ENCODE data around the gene ITGAV.

ITGAV gene

GRCh38 chr2:186575856-186576255 is 14.0 kb upstream of the ITGAV start:
- no peak for DNase-seq

DNA sequence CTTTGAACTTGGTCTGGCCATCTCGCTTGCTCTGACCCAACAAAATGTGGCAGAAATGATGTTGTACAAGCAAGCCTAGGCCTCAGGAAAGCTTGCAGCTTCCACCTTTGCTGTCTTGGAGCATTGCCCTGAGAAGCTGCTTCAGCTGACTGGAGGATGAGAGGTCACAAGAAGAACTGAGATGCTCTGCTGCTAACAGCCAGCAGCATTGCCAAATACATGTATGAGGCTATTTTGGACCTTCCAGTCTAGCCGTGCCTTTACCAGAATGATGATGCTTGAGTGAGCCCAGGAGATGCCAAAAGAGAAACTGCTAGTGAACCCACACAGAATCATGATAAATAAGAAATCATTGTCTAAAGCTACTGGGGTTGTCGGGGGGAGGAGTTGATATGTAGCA is 13.2 kb upstream of the ITGAV start:
- no peak for DNase-seq

DNA sequence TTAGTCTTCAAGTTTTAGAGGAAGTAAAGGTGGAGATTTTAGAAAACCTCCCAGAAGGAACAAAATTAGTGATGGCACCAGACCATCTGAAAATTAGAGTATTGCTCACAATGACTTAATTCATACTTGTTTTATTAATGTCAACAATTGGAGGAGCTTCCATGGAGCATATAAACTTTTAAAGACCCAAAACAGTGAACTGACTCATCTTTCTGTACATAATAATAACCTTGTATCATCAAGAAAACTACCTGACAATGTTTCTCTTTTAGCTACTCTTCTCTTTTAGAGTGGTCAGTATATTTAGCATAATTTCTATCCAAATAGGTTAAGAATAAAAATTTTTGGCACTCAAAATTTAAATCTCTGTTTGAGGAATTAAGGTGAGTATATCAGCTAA is 7.2 kb upstream of the ITGAV start:
- no peak for DNase-seq

DNA sequence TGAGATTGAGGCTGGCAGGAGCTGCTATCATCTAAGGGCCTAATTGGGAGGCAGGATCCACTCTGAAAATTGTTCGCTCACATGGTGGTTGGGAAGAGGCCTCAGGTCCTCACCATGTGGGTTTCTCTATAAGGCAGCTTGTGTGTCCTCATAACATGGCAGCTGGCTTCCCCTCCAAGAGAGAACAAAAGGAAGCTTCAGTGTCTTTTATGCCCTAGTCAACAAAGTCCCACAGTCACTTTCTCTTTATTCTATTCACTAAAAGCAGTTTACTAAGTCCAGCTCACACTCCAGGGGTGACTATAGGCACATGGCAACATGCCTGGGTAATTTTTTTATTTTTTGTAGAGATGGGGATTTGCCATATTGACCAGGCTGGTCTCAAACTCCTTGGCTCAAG is 5.8 kb upstream of the ITGAV start:
- peak; percentile 63 for DNase-seq

DNA sequence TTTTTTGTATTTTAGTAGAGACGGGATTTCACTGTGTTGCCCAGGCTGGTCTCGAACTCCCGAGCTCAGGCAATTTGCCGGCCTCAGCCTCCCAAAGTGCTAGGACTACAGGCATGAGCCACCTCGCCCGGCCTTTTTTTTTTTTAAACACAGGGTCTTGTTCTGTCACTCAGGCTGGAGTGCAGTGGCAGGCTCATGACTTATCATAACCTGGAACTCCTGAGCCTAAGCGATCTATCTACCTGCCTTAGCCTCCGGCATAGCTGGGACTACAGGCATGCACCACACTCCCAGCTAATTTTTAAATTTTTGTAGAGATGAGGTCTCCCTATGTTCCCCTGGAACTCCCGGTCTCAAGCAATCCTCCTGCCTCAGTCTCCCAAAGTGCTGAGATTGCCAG is 1.4 kb upstream of the ITGAV start:
- DNase-seq = no peak

GRCh38 chr2:186588940-186589611 is 780 bp upstream of the ITGAV start:
- DNase-seq = peak; percentile 33

- DNase-seq = peak; percentile 70
Observed at GRCh38 chr2:186590350-186590758, 498 bp downstream of the ITGAV start.

DNA sequence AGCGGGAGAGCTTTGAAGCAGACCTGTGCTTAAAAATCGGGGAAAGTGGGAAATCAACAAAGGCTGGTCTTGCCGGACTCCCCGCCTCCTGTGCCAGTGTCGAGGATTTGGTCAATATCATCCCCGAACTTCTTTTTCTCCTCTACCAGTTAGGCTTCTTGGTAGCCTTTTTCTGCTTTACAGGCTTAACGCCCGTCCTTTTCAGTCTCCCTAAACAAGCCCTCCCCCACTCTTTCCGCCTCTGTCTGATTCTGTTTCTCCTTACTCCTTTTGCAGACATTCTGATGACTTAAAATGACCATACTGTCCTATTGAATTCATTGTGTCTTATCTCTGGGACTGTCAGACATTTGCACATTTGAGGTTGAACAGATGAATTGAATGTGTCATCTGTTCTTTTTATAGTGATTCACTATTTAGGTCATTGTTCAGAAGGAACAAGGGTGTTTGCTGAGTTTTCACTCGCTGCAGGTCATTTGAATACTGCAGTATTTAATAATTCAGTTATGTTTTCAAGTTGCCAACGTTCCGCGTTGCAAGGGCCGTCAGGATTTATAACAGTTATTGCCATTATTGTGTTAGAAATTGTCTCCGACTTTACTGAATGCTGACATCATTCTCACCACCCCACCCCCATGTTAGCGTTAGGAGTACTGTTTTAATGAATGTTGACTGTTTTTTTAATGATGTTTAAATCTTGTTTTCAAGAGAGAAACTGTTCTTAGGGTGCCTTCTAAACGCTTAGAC is 1.1 kb downstream of the ITGAV start:
- peak; percentile 65 for DNase-seq

DNA sequence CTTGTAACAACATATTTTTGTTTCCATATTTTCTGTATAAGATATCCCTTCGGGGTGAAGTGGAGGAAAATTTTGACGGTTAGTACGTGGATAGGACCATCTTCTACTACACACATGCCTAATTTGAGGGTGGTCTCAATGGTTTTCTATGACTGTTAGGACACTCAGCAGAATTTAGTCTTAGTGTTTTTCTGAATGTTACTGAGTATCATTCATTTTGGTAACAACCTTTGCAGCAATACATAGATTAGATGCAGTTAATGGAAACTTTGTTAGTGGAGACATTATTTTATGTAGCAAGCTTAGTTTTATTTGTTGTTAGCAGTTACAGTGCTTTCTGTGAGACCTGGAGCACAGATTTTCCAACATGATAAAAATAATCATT is 1.6 kb downstream of the ITGAV start:
- DNase-seq = peak; percentile 31

DNA sequence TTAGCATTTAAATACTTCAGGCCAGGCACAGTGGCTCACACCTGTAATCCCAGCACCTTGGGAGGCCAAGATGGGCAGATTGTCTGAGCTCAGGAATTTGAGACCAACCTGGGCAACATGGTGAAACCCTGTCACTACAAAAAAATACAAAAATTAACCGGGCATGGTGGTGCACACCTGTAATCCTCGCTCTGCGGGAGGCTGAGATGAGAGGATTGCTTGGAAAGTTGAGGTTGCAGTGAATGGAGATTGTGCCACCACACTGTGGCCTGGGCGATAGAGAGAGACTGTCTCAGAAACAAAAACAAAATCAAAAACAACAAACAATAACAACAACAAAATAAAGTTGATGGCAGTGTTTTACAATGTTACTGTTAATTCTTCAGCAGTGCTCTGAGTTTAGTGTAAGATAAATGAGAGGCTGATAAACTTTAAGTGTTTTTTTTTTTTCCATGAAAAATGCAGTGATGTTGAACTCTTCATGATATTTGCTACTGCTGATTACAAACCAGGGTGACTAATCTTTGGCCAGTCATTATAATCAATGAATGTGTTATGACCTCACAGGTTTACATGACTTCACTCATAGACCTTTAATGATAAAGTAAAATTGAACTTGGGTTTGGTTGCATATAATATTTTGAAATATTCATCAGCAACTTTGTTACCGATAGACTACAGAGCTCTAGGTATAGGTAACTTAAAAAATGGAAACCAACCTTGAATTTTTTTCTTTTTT is 2.5 kb downstream of the ITGAV start:
- DNase-seq = no peak

- no peak for DNase-seq
Observed at GRCh38 chr2:186593523-186593922, 3.7 kb downstream of the ITGAV start.

- DNase-seq = no peak
Observed at GRCh38 chr2:186594001-186594722, 4.3 kb downstream of the ITGAV start.

GRCh38 chr2:186595219-186595618 is 5.4 kb downstream of the ITGAV start:
- no peak for DNase-seq

- no peak for DNase-seq
Observed at GRCh38 chr2:186599186-186599778, 9.4 kb downstream of the ITGAV start.

GRCh38 chr2:186603286-186603685 is 13.4 kb downstream of the ITGAV start:
- no peak for DNase-seq

- DNase-seq = no peak
Observed at GRCh38 chr2:186605041-186605440, 15.2 kb downstream of the ITGAV start.

- DNase-seq = no peak
Observed at GRCh38 chr2:186607660-186608324, 17.9 kb downstream of the ITGAV start.

DNA sequence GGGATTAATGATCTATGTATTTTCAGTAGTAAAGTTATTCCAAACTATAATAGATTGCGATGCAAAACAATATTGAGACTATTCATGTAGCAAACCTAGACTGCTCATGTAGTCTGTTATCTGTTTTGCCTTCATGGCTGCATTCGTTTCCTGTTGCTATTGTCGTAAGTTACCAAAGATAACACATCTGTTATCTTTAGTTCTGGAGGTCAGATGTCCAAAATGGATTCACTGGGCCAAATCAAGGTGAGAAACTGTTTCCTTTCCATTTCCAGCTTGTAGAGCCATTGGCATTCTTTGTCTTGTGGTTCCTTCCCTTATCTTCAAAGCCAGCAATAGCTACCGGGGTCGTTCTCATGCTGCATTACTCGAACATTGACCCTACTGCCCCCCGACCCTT is 20.9 kb downstream of the ITGAV start:
- no peak for DNase-seq

DNA sequence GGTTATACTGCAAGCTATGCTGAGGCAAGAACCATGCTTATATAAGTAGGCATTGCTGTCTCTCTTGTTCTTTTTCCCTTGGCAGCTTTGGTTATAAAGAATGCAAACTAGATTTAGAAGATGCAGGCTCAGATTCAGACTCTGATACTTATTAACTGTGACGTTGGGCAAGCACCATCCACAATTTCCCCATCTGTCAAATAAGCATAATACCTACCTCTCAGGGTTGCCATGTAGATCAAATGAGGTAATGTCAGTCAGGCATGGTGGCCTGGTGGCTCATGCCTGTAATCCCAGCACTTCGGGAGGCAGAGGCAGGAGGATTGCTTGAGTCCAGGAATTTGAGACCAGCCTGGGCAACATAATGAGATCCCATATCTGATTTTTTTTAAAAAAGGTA is 21.7 kb downstream of the ITGAV start:
- no peak for DNase-seq

DNA sequence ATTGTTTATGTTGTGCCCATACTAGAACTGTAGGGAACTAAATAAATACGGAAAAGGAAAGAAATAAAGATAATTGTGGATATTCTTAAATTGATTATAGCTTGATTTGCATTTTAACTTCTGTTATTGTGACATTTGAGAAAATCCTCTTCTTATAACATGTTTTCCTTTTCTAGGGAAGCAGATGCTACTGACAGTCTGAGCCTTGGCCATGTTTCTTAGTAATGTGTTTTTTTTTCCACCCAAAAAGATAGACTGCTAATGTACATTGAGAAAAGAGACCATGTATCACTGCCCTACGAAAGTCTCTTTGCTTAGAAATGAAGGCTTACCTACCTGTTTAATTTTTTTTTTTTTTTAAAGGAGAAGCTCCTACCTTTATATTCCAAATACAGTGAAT is 22.2 kb downstream of the ITGAV start:
- no peak for DNase-seq

GRCh38 chr2:186612555-186613440 is 22.9 kb downstream of the ITGAV start:
- no peak for DNase-seq
